DLD1 (cell line): ENCODE measurements around the gene LMTK3.

Experiments
- in situ Hi-C: cut with HindIII; loops from 2 replicates; pipeline ENCODE4 v1.10.0; 2017; ENCODE audit warnings: low sequenced_read_pairs

Gene LMTK3

DNA sequence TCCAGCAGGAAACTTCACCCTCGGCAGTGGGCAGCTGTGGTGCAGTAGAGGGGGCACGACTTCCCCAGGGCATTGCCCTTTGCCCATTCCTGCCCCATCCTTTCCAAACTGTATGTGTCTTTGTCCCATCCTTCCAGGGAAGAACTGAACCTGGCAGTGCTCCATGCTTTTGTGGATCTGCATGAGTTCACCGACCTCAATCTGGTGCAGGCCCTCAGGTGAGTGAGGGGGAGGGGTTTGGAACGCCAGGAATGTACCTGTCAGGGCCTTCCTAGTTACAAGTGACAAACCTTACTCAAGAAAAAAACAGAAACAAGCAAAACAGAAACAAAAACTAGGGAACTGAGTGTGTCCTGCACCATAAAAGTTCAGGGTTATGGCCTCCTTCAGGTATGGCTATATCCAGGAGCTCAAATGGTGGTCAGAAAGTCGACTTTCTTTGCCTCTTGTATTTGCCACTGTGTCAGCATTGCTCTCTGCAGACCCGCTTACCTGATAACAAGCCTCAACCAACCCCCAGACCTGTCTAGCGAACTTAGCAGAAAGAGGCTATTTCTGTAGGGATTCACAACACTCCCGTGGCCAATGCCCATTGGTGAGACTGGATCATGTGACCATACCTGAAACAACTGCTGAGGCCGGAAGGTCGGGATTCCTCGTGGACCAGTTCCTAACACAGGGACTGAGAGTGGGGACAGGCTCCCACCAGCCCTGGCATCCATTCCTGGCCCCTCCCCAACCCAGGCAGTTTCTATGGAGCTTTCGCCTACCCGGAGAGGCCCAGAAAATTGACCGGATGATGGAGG lies 38.3 kb downstream of the LMTK3 start:
- in situ Hi-C loops, result no loop called here

DNA sequence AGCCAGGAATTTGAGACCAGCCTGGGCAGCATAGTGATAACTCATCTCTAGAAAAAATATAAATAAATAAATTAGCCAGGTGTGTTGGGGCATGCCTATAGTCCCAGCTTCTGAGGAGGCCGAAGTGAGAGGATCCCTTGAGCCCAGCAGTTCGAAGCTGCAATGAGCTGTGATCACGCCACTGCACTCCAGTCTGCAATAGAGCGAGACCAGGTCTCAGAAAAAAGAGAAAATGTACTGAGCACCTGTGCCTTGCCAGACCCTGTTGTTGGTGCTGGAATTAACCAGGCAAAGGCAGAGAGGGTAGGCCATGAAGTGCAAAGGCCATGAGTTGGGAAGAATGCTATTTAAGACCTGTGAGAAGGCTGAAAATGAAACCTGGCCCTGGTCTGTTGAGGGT lies 39.8 kb downstream of the LMTK3 start:
- in situ Hi-C loops, result no loop called here

DNA sequence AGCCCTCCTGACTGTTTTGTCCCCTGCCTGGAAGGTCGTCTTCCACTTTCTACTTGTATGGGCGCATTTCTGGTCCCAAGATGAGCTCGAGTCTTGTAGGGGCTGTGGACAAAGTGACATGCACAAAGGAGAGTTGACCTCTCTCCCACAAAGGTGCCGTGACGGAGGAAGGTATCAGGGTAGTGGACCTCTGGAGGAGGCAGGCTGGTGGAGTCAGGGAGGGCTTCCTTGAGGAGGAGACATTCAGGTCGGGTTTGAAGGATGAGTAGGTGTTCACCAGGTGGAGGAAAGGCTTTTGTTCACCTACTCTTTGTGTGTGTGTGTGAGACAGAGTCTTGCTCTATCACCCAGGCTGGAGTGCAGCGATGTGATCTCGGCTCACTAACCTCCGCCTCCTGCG lies 40.8 kb downstream of the LMTK3 start:
- in situ Hi-C loops, result no loop called here

- in situ Hi-C loops, result no loop called here
Measured at GRCh38 chr19:48469934-48470680, 41.5 kb downstream of the LMTK3 start.

GRCh38 chr19:48469289-48469881 lies 42.2 kb downstream of the LMTK3 start, which contains the start of gene CYTH2:
Gene CYTH2, plus strand, starts transcription at chr19:48469369. Its CDS starts 139 bp downstream, at chr19:48469508.
- in situ Hi-C loops, result no loop called here

- in situ Hi-C loops, result no loop called here
Measured at GRCh38 chr19:48468772-48469288, 42.8 kb downstream of the LMTK3 start.

DNA sequence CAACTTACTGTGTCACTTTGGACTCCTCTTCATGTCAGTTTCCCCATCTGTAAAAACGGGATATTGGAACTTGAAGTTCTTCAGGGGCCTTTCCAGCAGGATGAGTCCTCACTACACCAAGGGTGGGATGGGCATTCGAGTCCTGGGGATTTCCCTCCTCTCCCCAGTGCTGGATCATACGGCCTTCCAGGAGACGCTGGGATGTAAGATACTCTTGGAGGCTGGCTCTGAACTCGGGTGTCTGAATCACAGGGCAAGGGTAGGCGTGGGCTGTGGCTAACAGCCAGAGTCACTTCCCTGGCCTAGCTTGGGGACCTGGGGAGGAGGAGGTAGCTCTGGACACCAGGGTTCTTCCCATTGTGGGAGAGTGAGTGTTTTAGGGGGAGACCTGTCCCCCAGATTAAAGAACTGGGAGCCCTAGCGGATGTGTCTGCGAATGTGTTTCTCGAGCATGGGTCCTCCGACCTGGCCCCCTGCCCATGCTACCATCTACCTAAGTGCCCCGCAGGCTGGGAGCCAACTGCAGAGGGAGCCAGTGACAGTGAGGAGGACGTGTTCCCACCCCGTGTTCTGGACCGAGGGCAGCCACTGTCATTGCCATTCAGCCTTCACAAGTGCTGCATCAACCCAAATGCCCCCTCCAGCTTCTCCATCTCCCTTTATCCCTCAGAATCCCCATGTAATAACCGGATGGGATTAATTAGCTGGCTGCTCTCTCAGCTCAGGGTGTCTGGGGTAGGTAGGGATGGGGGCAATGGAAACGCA lies 44.9 kb downstream of the LMTK3 start:
- in situ Hi-C loops, result no loop called here

GRCh38 chr19:48465215-48465614 lies 46.4 kb downstream of the LMTK3 start:
- in situ Hi-C loops, result no loop called here

DNA sequence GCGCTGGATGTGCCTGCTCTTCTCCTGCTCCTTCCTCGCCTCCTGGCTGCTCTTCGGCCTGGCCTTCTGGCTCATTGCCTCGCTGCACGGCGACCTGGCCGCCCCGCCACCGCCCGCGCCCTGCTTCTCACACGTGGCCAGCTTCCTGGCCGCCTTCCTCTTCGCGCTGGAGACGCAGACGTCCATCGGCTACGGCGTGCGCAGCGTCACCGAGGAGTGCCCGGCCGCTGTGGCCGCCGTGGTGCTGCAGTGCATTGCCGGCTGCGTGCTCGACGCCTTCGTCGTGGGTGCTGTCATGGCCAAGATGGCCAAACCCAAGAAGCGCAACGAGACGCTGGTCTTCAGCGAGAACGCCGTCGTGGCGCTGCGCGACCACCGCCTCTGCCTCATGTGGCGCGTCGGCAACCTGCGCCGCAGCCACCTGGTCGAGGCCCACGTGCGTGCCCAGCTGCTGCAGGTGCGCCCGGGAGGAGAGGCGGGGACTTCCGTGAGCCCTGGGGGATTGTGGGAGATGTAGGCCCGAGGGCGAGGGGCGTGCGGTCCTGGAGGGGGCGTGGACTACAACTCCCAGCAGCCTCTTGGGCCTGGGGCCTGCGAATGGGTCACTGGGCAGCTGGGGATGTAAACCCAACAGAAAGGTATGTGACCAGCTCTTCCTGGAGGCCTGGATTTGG lies 49.5 kb downstream of the LMTK3 start:
- in situ Hi-C loops, result no loop called here

GRCh38 chr19:48461651-48461981 lies 50.0 kb downstream of the LMTK3 start:
- in situ Hi-C loops, result no loop called here

DNA sequence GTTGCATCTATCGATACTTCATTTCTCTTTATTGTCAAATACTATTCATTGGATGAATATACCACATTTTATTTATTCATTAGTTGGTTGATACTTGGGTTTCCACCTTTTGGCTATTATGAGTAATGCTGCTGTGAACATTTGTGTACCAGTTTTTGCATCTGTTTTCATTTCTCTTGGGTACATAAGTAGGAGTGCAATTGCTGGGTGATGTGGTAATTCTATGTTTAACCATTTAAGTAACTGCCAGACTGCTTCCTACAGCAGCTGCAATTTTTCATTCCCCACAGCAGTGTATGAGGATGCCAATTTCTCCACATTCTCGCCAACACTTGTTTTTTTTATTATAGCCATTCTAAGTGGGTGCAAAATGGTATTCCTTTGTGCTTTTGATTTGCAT lies 53.6 kb downstream of the LMTK3 start:
- in situ Hi-C loops, result no loop called here

GRCh38 chr19:48456864-48457263 lies 54.8 kb downstream of the LMTK3 start:
- in situ Hi-C loops, result no loop called here

GRCh38 chr19:48455908-48456562 lies 55.6 kb downstream of the LMTK3 start:
- in situ Hi-C loops, result no loop called here

- in situ Hi-C loops, result no loop called here
Measured at GRCh38 chr19:48455171-48455907, 56.3 kb downstream of the LMTK3 start, which contains the start of gene KCNJ14. Gene KCNJ14, plus strand, starts transcription at chr19:48455574. Its CDS starts 6,151 bp downstream, at chr19:48461725.

DNA sequence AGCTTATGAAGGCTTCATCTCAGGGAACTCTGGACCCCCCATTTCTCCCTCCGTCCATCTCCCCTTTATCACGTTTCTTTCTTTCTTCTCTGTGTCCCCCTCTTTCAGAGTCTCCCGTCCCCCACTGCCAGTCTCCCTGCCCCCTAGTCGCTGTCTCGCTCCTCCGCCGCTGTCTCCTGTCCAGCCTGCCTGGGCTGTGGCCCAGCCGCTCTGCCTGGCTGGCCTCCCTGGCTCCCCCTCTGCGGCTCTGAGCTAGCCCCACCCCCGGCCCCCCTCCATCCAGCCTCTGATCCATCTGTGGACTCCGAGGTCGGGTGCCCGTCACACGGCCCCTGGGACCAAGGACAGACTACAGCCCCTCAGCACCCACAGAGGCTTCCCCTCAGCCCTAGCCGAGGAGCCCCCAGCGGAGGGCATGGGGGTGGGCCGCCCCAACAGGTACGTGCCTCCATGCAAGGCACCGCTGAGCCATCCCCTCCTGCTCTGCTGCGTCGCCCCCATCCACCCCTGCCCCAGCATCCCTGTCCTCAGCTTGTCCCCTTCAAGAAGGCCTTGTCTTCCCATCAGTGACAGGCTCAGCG lies 57.4 kb downstream of the LMTK3 start:
- in situ Hi-C loops, result no loop called here

DNA sequence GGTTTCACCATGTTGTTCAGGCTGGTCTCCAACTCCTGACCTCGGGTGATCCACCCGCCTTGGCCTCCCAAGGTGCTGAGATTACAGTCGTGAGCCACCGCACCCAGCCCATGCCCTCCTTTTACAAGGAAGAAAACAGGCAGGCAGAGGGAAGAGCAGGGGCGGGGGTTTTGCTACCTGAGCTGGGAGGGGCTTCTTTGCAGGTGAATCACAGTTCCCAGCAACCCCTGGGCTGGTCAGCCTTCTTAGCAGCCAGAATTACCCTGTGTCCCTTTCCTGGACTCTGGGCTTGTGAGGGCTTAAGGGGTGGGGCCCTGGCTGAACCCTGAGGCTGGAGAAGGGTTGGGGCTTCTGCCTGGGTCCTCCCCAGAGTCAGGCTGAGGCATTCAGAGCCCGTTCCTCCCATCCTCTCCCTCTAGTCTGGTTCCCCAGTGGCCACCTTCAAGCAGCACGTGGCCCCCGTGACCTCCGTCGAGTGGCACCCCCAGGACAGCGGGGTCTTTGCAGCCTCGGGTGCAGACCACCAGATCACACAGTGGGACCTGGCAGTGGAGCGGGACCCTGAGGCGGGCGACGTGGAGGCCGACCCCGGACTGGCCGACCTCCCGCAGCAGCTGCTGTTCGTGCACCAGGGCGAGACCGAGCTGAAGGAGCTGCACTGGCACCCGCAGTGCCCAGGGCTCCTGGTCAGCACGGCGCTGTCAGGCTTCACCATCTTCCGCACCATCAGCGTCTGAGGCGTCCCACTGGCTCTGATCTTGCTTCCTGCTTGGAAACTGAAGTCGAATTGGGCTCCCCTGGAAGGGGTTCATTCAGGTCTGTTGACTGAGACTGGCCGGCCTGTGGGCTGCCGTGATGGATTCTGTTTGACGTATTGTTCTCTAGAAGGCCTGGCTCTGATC lies 59.1 kb downstream of the LMTK3 start:
- in situ Hi-C loops, result no loop called here

- in situ Hi-C loops, result no loop called here
Measured at GRCh38 chr19:48451624-48452023, 60.0 kb downstream of the LMTK3 start.

DNA sequence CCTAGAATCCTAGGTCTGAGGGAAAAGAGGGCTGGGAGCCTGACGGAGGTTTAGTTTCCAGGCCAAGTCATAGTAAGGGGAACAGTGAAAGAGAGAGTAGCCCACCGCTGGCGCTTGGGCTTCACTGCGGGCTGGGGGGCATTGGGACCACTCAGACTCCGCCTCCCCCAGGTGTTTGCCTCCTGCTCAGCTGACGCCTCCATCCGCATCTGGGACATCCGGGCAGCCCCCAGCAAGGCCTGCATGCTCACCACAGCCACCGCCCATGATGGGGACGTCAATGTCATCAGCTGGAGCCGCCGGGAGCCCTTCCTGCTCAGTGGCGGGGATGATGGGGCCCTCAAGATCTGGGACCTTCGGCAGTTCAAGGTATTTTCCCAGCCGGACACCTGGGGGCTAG lies 60.8 kb downstream of the LMTK3 start:
- in situ Hi-C loops, result no loop called here
